HFF-Myc (cell line): ENCODE data around the gene STK11IP.

Experiments used
- DNase-seq: peaks from one replicate; pipeline ENCODE4 v3.0.0-alpha.2; 2011; ENCODE audit warnings: low read depth; ENCODE audit errors: extremely low read depth
- H3K4me3 ChIP-seq: replicated peaks from 2 replicates; pipeline ENCODE4 v1.5.1; 2011; ENCODE audit warnings: low read depth, mild to moderate bottlenecking, control low read depth, low read length
- TF ChIP-seq, protein P1 (sequence below): IDR thresholded peaks from 2 replicates; pipeline ENCODE4 v1.5.1; 2012; ENCODE audit warnings: mild to moderate bottlenecking, low read depth, low read length, control low read depth; ENCODE audit errors: missing control alignments

Gene STK11IP

DNA sequence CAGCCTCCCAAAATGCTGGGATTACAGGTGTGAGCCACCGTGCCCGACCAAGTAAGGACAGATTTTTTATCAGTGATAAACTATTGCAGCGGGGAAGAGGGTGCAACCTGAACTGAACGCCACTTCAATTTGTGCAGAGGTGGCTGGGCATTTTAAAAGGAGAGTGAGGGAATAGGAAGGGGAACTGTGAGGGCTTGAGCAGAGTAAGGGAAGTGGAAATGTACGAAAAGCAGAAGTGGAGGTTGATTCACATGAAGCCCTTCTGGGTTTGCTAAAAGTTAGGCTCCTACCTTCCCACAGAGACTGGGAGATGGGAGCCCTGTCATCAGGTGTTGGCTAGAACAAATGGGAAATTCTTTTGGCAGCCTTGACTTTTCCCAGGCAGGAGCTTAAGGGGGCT lies 6.1 kb downstream of the STK11IP start:
- no peak overlapping the region for H3K4me3 ChIP-seq
- TF ChIP-seq, protein P1, sequence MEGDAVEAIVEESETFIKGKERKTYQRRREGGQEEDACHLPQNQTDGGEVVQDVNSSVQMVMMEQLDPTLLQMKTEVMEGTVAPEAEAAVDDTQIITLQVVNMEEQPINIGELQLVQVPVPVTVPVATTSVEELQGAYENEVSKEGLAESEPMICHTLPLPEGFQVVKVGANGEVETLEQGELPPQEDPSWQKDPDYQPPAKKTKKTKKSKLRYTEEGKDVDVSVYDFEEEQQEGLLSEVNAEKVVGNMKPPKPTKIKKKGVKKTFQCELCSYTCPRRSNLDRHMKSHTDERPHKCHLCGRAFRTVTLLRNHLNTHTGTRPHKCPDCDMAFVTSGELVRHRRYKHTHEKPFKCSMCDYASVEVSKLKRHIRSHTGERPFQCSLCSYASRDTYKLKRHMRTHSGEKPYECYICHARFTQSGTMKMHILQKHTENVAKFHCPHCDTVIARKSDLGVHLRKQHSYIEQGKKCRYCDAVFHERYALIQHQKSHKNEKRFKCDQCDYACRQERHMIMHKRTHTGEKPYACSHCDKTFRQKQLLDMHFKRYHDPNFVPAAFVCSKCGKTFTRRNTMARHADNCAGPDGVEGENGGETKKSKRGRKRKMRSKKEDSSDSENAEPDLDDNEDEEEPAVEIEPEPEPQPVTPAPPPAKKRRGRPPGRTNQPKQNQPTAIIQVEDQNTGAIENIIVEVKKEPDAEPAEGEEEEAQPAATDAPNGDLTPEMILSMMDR = no peak
- DNase-seq = no peak

DNA sequence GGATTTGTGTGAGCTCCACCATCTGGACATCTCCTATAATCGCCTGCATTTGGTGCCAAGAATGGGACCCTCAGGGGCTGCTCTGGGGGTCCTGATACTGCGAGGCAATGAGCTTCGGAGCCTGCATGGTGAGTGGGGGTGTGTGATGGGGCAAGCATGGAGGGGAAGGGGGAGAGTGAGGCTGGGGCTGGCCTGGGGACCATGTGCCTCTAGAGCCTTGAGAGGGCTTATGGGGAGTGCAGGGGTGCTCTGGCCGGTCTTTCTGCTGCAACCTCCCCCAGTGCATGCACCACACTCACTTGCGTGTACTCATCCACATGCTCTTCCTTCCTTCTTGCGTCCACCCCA lies 7.9 kb downstream of the STK11IP start:
- no peak for DNase-seq
- no peak overlapping the region for H3K4me3 ChIP-seq
- TF ChIP-seq, protein P1 = no peak

DNA sequence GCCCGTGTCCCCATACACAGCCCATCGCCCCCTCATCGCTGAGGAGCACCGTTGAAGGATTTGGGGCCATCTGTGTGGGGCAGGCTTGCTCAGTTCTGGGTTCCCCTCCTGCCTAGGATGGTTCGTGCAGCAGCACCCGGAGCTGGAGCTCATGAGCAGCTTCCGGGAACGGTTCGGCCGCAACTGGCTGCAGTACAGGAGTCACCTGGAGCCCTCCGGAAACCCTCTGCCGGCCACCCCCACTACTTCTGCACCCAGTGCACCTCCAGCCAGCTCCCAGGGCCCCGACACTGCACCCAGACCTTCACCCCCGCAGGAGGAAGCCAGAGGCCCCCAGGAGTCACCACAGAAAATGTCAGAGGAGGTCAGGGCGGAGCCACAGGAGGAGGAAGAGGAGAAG lies 10.3 kb downstream of the STK11IP start:
- TF ChIP-seq, protein P1 = no peak
- H3K4me3 ChIP-seq = no peak overlapping the region
- no peak for DNase-seq

DNA sequence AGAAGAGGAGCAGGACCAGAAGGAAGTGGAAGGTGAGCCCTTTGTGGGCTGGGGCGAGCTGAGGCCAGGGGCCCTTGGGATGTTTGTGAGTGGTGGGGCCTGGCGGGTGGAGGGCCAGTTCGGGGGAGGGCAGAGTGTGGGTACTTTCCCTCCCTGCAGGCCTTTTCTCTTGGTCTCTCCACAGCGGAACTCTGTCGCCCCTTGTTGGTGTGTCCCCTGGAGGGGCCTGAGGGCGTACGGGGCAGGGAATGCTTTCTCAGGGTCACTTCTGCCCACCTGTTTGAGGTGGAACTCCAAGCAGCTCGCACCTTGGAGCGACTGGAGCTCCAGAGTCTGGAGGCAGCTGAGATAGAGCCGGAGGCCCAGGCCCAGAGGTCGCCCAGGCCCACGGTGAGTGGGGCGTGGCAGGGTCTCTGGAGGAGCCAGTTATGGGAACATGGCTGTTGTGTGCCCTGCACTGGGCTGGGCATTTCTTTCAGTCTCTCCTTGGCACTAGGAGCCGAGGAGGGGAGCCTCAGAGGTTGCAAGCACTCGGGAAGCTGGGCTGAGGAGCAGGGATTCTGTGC lies 10.8 kb downstream of the STK11IP start:
- no peak overlapping the region for H3K4me3 ChIP-seq
- TF ChIP-seq, protein P1 = no peak
- no peak for DNase-seq

DNA sequence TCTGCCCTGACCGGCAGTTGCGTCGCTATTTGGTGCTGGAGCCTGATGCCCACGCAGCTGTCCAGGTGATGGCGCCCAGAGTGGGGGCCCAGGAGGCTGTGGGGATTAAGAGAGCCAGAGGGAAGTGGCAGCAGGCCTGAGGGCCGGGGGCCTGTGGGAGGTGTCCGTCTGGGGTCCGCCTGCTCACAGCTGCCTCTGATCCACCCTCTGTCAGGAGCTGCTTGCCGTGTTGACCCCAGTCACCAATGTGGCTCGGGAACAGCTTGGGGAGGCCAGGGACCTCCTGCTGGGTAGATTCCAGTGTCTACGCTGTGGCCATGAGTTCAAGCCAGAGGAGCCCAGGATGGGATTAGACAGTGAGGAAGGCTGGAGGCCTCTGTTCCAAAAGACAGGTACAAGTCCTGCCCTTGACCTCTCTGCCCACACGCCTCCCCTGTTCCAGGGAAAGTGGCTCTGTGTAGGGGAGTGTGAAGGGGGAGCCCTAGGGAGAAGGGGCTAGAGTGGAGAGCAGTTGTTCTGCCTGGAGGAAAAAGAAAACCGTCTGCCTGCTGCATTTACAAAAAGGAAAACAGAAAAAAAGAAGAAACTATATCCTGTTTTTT lies 11.6 kb downstream of the STK11IP start:
- TF ChIP-seq, protein P1 = no peak
- no peak for DNase-seq
- no peak overlapping the region for H3K4me3 ChIP-seq

DNA sequence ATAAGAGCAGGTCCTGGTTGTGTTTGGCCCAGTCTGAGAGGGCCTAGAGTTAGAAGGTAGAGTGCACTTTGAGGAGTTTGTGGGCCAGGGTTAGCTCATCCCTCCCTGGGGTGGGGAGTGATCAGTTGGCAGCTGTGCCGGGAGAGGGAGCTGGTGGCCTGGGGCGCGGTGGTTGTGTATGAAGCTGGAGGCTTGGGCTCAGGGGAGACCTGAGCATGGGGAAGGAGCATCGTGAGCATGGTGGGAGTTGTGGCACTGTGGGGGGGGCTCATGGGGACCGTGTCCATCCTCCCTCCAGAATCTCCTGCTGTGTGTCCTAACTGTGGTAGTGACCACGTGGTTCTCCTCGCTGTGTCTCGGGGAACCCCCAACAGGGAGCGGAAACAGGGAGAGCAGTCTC lies 13.6 kb downstream of the STK11IP start:
- TF ChIP-seq, protein P1 = no peak
- no peak for DNase-seq
- H3K4me3 ChIP-seq = no peak overlapping the region
